Astrocyte (in vitro differentiated cells and primary cell): ENCODE measurements around the gene RASGEF1C. TPM values are rescaled to one million over a fixed set of nuclear protein-coding genes. Genes with fewer than 3 reads are reported as not detected.

Experiments used
- DNase-seq: peaks from one replicate; pipeline ENCODE4 v3.0.0-alpha.2; 2010; ENCODE audit warnings: low read depth
- FAIRE-seq: peaks from 2 replicates; lab custom pipeline; 2011; peaks lifted over from hg19 to GRCh38; lab: Jason Lieb, UNC
- H2AFZ ChIP-seq: 2 replicates; pipeline ENCODE4 v1.6.0; 2012; ENCODE audit warnings: low read depth, low read length, inconsistent platforms
- H3K27ac ChIP-seq: 2 replicates; pipeline ENCODE4 v1.5.1; 2011; ENCODE audit warnings: low read depth, low read length, inconsistent platforms
- H3K27me3 ChIP-seq: 2 replicates; pipeline ENCODE4 v1.6.0; 2011; ENCODE audit warnings: low read length, inconsistent platforms; ENCODE audit not compliant: insufficient read depth
- H3K36me3 ChIP-seq: 2 replicates; pipeline ENCODE4 v1.5.1; 2011; ENCODE audit warnings: low read length, inconsistent platforms; ENCODE audit not compliant: insufficient read depth
- H3K4me1 ChIP-seq: 2 replicates; pipeline ENCODE4 v1.5.1; 2011; ENCODE audit warnings: low read length, inconsistent platforms; ENCODE audit not compliant: insufficient read depth
- H3K4me2 ChIP-seq: 2 replicates; pipeline ENCODE4 v1.6.0; 2012; ENCODE audit warnings: low read length, inconsistent platforms
- H3K4me3 ChIP-seq: 2 replicates; pipeline ENCODE4 v1.5.1; 2011; ENCODE audit warnings: low read depth, mild to moderate bottlenecking, low read length, inconsistent platforms; ENCODE audit not compliant: insufficient read depth
- H3K79me2 ChIP-seq: 2 replicates; pipeline ENCODE4 v1.6.0; 2012; ENCODE audit warnings: mild to moderate bottlenecking, low read length, inconsistent platforms; ENCODE audit not compliant: insufficient read depth
- H3K9ac ChIP-seq: 2 replicates; pipeline ENCODE4 v1.6.0; 2012; ENCODE audit warnings: mild to moderate bottlenecking, low read length, inconsistent platforms
- H3K9me3 ChIP-seq: 2 replicates; pipeline ENCODE4 v1.5.1; 2012; ENCODE audit warnings: low read depth, mild to moderate bottlenecking, low read length, inconsistent platforms; ENCODE audit not compliant: insufficient read depth
- H4K20me1 ChIP-seq: 2 replicates; pipeline ENCODE4 v1.6.0; 2012; ENCODE audit warnings: low read length, inconsistent platforms; ENCODE audit not compliant: insufficient read depth
- H3K27ac Mint-ChIP-seq: one replicate; pipeline ENCODE4 v1.8.0; 2021; ENCODE audit warnings: mild to moderate bottlenecking, mixed read lengths; ENCODE audit not compliant: unreplicated experiment
- H3K27me3 Mint-ChIP-seq: one replicate; pipeline ENCODE4 v1.8.0; 2021; ENCODE audit warnings: low read depth, mixed read lengths; ENCODE audit not compliant: unreplicated experiment
- H3K36me3 Mint-ChIP-seq: one replicate; pipeline ENCODE4 v1.8.0; 2021; ENCODE audit warnings: low read depth, mixed read lengths; ENCODE audit not compliant: unreplicated experiment
- H3K4me1 Mint-ChIP-seq: one replicate; pipeline ENCODE4 v1.8.0; 2021; ENCODE audit warnings: low read depth, mixed read lengths; ENCODE audit not compliant: unreplicated experiment
- H3K4me3 Mint-ChIP-seq: one replicate; pipeline ENCODE4 v1.8.0; 2021; ENCODE audit warnings: mild to moderate bottlenecking, moderate library complexity, mixed read lengths; ENCODE audit not compliant: unreplicated experiment
- H3K9me3 Mint-ChIP-seq: one replicate; pipeline ENCODE4 v1.8.0; 2021; ENCODE audit warnings: mild to moderate bottlenecking, mixed read lengths; ENCODE audit not compliant: unreplicated experiment
- CTCF ChIP-seq: IDR thresholded peaks from 2 replicates; pipeline ENCODE4 v1.5.1; 2011; ENCODE audit warnings: low read depth, mild to moderate bottlenecking, inconsistent platforms, low read length, moderate library complexity; ENCODE audit not compliant: insufficient read depth
- EZH2 ChIP-seq: IDR thresholded peaks from 2 replicates; pipeline ENCODE4 v1.6.1; 2012; ENCODE audit warnings: mild to moderate bottlenecking, low read length, inconsistent platforms; ENCODE audit not compliant: insufficient read depth
- total RNA-seq: library from RNA; stranded (reverse); gene quantifications from 2 replicates; pipeline ENCODE4 v1.2.1, GENCODE V29; 2021

Gene RASGEF1C
- total RNA-seq, 1 donor from 2014 or later = 0.41 TPM

- H4K20me1 ChIP-seq = no peaks in the 10 kb centered on the region
- no peaks in the 10 kb centered on the region for H3K79me2 ChIP-seq
- H3K27me3 ChIP-seq = peaks cover 2% of the 10 kb centered on the region
- H2AFZ ChIP-seq = no peak overlapping the region
- H3K4me3 ChIP-seq = no peak overlapping the region
- H3K4me1 Mint-ChIP-seq = peaks cover 7% of the 10 kb centered on the region
- no peaks in the 10 kb centered on the region for H3K36me3 Mint-ChIP-seq
- no peak overlapping the region for H3K4me2 ChIP-seq
- H3K4me1 ChIP-seq = peaks cover 4% of the 10 kb centered on the region
- H3K9me3 Mint-ChIP-seq = no peaks in the 10 kb centered on the region
- TF ChIP-seq CTCF (no peak), EZH2 (no peak)
- H3K9ac ChIP-seq = no peak overlapping the region
- DNase-seq = no peak
- H3K9me3 ChIP-seq = no peaks in the 10 kb centered on the region
- H3K27ac ChIP-seq = no peak overlapping the region
- no peaks in the 10 kb centered on the region for H3K36me3 ChIP-seq
- no peak overlapping the region for H3K4me3 Mint-ChIP-seq
- H3K27ac Mint-ChIP-seq = no peak overlapping the region
- peaks cover 10% of the 10 kb centered on the region for H3K27me3 Mint-ChIP-seq
- FAIRE-seq = no peak
Measured at GRCh38 chr5:180176191-180176590, 32.8 kb downstream of the RASGEF1C start.

- Mint-ChIP-seq H3K4me1 (peaks cover 7% of the 10 kb centered on the region), H3K27ac (no peak overlapping the region), H3K27me3 (peaks cover 10% of the 10 kb centered on the region)
Measured at GRCh38 chr5:180175015-180175431, 34.0 kb downstream of the RASGEF1C start.

More at GRCh38 chr5:180175015-180175431, 34.0 kb downstream of the RASGEF1C start:
- peaks cover 2% of the 10 kb centered on the region for H3K27me3 ChIP-seq
- peaks cover 4% of the 10 kb centered on the region for H3K4me1 ChIP-seq
- H3K4me2 ChIP-seq = no peak overlapping the region
- H4K20me1 ChIP-seq = no peaks in the 10 kb centered on the region
- Mint-ChIP-seq H3K4me3 (no peak overlapping the region), H3K36me3 (no peaks in the 10 kb centered on the region), H3K9me3 (no peaks in the 10 kb centered on the region)
- H3K27ac ChIP-seq = no peak overlapping the region
- DNase-seq (no peak), FAIRE-seq (no peak)
- no peak overlapping the region for H3K9ac ChIP-seq
- H3K4me3 ChIP-seq = no peak overlapping the region
- H3K9me3 ChIP-seq = no peaks in the 10 kb centered on the region
- H3K79me2 ChIP-seq = no peaks in the 10 kb centered on the region
- no peaks in the 10 kb centered on the region for H3K36me3 ChIP-seq
- no peak overlapping the region for H2AFZ ChIP-seq
- no peak for TF ChIP-seq EZH2
- no peak for TF ChIP-seq CTCF
